H9 (cell line): ENCODE results near the gene WDR7. TPM values are rescaled to one million over a fixed set of nuclear protein-coding genes. Genes with fewer than 3 reads are reported as not detected.

Experiments used
- DNase-seq: peaks from one replicate; pipeline ENCODE4 v3.0.0-alpha.2; 2017
- H2AFZ ChIP-seq: one replicate; pipeline ENCODE4 v1.6.1; 2013; ENCODE audit warnings: mild to moderate bottlenecking, low read length, control low read depth, moderate library complexity
- H2AK5ac ChIP-seq: 2 replicates; pipeline ENCODE4 v1.6.1; 2013; ENCODE audit warnings: low read length, control low read depth, mixed read lengths; ENCODE audit not compliant: insufficient read length
- H2BK120ac ChIP-seq: one replicate; pipeline ENCODE4 v1.6.1; 2013; ENCODE audit warnings: low read depth, mild to moderate bottlenecking, low read length, control low read depth, inconsistent platforms; ENCODE audit not compliant: poor library complexity, severe bottlenecking
- H2BK12ac ChIP-seq: 2 replicates; pipeline ENCODE4 v1.6.1; 2013; ENCODE audit warnings: low read length, control low read depth, mixed read lengths, low read depth; ENCODE audit not compliant: insufficient read length
- H2BK15ac ChIP-seq: 2 replicates; pipeline ENCODE4 v1.6.1; 2013; ENCODE audit warnings: low read depth, low read length, control low read depth
- H2BK20ac ChIP-seq: one replicate; pipeline ENCODE4 v1.6.1; 2013; ENCODE audit warnings: low read depth, mild to moderate bottlenecking, low read length, control low read depth, inconsistent platforms; ENCODE audit not compliant: poor library complexity, severe bottlenecking
- H2BK5ac ChIP-seq: 2 replicates; pipeline ENCODE4 v1.6.1; 2013; ENCODE audit warnings: low read length, control low read depth, mixed read lengths; ENCODE audit not compliant: insufficient read length
- H3K14ac ChIP-seq: 2 replicates; pipeline ENCODE4 v1.6.1; 2013; ENCODE audit warnings: low read length, control low read depth; ENCODE audit not compliant: insufficient read depth
- H3K18ac ChIP-seq: 2 replicates; pipeline ENCODE4 v1.6.1; 2013; ENCODE audit warnings: low read depth, mild to moderate bottlenecking, mixed read lengths, low read length, control low read depth; ENCODE audit not compliant: insufficient read length
- H3K23ac ChIP-seq: 2 replicates; pipeline ENCODE4 v1.6.1; 2013; ENCODE audit warnings: low read length, control low read depth, mixed read lengths, low read depth; ENCODE audit not compliant: insufficient read length
- H3K23me2 ChIP-seq: 2 replicates; pipeline ENCODE4 v1.6.1; 2013; ENCODE audit warnings: low read depth, mild to moderate bottlenecking, mixed read lengths, low read length, control low read depth; ENCODE audit not compliant: insufficient read length, poor library complexity, severe bottlenecking
- H3K27ac ChIP-seq: 2 replicates; pipeline ENCODE4 v1.5.1; 2013; ENCODE audit warnings: low read length, control low read depth, mixed read lengths, low read depth; ENCODE audit not compliant: insufficient read length
- H3K27me3 ChIP-seq: 2 replicates; pipeline ENCODE4 v1.6.1; 2013; ENCODE audit warnings: low read length, control low read depth, inconsistent platforms; ENCODE audit not compliant: insufficient read depth
- H3K4ac ChIP-seq: 2 replicates; pipeline ENCODE4 v1.6.1; 2013; ENCODE audit warnings: low read depth, mild to moderate bottlenecking, control low read depth, inconsistent platforms, low read length, moderate library complexity
- H3K4me1 ChIP-seq: 2 replicates; pipeline ENCODE4 v1.6.1; 2013; ENCODE audit warnings: low read length, control low read depth, inconsistent platforms; ENCODE audit not compliant: insufficient read depth
- H3K4me2 ChIP-seq: 2 replicates; pipeline ENCODE4 v1.6.1; 2013; ENCODE audit warnings: low read length, control low read depth, mixed read lengths; ENCODE audit not compliant: insufficient read length, insufficient read depth
- H3K56ac ChIP-seq: 2 replicates; pipeline ENCODE4 v1.6.1; 2013; ENCODE audit warnings: low read depth, mild to moderate bottlenecking, mixed read lengths, low read length, control low read depth; ENCODE audit not compliant: insufficient read length
- H3K79me1 ChIP-seq: 2 replicates; pipeline ENCODE4 v1.6.1; 2013; ENCODE audit warnings: low read depth, mild to moderate bottlenecking, moderate library complexity, low read length, control low read depth, inconsistent platforms; ENCODE audit not compliant: insufficient read depth, poor library complexity, severe bottlenecking
- H3K79me2 ChIP-seq: 2 replicates; pipeline ENCODE4 v1.6.1; 2013; ENCODE audit warnings: low read length, control low read depth, inconsistent platforms; ENCODE audit not compliant: insufficient read depth
- H3K9ac ChIP-seq: 2 replicates; pipeline ENCODE4 v1.6.1; 2013; ENCODE audit warnings: low read length, control low read depth, mixed read lengths; ENCODE audit not compliant: insufficient read length; ENCODE audit errors: extremely low read depth
- H3K9me3 ChIP-seq: one replicate; pipeline ENCODE4 v1.6.1; 2013; ENCODE audit warnings: low read depth, low read length, inconsistent platforms; ENCODE audit not compliant: control insufficient read depth
- H3T11ph ChIP-seq: one replicate; pipeline ENCODE4 v1.6.1; 2013; ENCODE audit warnings: mild to moderate bottlenecking, low read length, control low read depth, inconsistent platforms
- H4K20me1 ChIP-seq: one replicate; pipeline ENCODE4 v1.6.1; 2013; ENCODE audit not compliant: control insufficient read depth, insufficient read length, insufficient read depth
- H4K5ac ChIP-seq: 2 replicates; pipeline ENCODE4 v1.6.1; 2013; ENCODE audit warnings: low read depth, mild to moderate bottlenecking, mixed read lengths, low read length, control low read depth; ENCODE audit not compliant: insufficient read length
- H4K8ac ChIP-seq: replicated peaks from 2 replicates; pipeline ENCODE4 v1.6.1; 2013; ENCODE audit warnings: low read length, control low read depth, mixed read lengths, low read depth; ENCODE audit not compliant: insufficient read length
- H4K91ac ChIP-seq: 2 replicates; pipeline ENCODE4 v1.6.1; 2013; ENCODE audit warnings: low read depth, mild to moderate bottlenecking, moderate library complexity, mixed read lengths, low read length, control low read depth; ENCODE audit not compliant: insufficient read length
- H3K27ac Mint-ChIP-seq, 3 experiments: 2 replicates in 2 of 3; 3 replicates in 1 of 3; pipeline ENCODE4 v1.8.0; 2020 to 2021; ENCODE audit warnings: mixed read lengths in 3 of 3, mild to moderate bottlenecking in 1 of 3, moderate library complexity in 1 of 3
- H3K27me3 Mint-ChIP-seq: 2 replicates; pipeline ENCODE4 v1.8.0; 2021; ENCODE audit warnings: low read depth, mild to moderate bottlenecking, moderate library complexity, mixed read lengths
- H3K36me3 Mint-ChIP-seq, 3 experiments: 2 replicates in 2 of 3; 3 replicates in 1 of 3; pipeline ENCODE4 v1.8.0; 2020 to 2021; ENCODE audit warnings: low read depth in 3 of 3, mixed read lengths in 3 of 3; ENCODE audit not compliant: insufficient read depth in 1 of 3
- H3K4me1 Mint-ChIP-seq, 2 experiments: 2 replicates each; pipeline ENCODE4 v1.8.0; 2020; ENCODE audit warnings: mixed read lengths in 2 of 2
- H3K4me3 Mint-ChIP-seq, 2 experiments: 2 replicates in 1 of 2; 3 replicates in 1 of 2; pipeline ENCODE4 v1.8.0; 2020 to 2021; ENCODE audit warnings: mild to moderate bottlenecking in 2 of 2, mixed read lengths in 2 of 2, moderate library complexity in 1 of 2
- H3K9me3 Mint-ChIP-seq, 2 experiments: 2 replicates in 1 of 2; 3 replicates in 1 of 2; pipeline ENCODE4 v1.8.0; 2020; ENCODE audit warnings: mild to moderate bottlenecking in 2 of 2, mixed read lengths in 2 of 2, moderate library complexity in 1 of 2
- CTCF ChIP-seq: fragments of 200-600 bp; sonication (generic); conservative IDR thresholded peaks from 3 replicates; pipeline ENCODE4 v1.8.0; 2021; ENCODE audit warnings: antibody characterized with exemption, mild to moderate bottlenecking
- WGBS: extraction: QIAGEN DNeasy Blood & Tissue Kit; methylation state at CpG from one replicate; pipeline ENCODE4 v1.1.7; 2013; ENCODE audit warnings: missing lambda C conversion rate, low lambda C conversion rate, mixed read lengths; ENCODE audit not compliant: insufficient read length; ENCODE audit errors: extremely low coverage; 5-methylcytosine and 5-hydroxymethylcytosine counted together
- total RNA-seq: library from RNA; stranded (reverse); gene quantifications from 2 replicates; pipeline ENCODE4 v1.2.1, GENCODE V29; 2021

Gene WDR7
- total RNA-seq, 1 experiment from 2014 or later = 14.8 TPM

GRCh38 chr18:56962322-56962721 is 311.2 kb downstream of the WDR7 start:
- no peak overlapping the region for H3K23ac ChIP-seq
- H4K20me1 ChIP-seq = no peaks in the 10 kb centered on the region
- no peak overlapping the region for H3K56ac ChIP-seq
- H4K8ac ChIP-seq = no peak overlapping the region
- H3K4ac ChIP-seq = no peak overlapping the region
- H4K91ac ChIP-seq = no peak overlapping the region
- no peak overlapping the region for H4K5ac ChIP-seq
- no peak overlapping the region for H3K4me2 ChIP-seq
- H3K18ac ChIP-seq = no peak overlapping the region
- no peaks in the 10 kb centered on the region for H3K27me3 ChIP-seq
- H2BK120ac ChIP-seq = no peak overlapping the region
- H3K14ac ChIP-seq = no peak overlapping the region
- H3K9me3 ChIP-seq = no peaks in the 10 kb centered on the region
- no peak overlapping the region for H3K4me3 Mint-ChIP-seq
- H3K79me2 ChIP-seq = no peaks in the 10 kb centered on the region
- no peak overlapping the region for H2AFZ ChIP-seq
- H2BK5ac ChIP-seq = no peak overlapping the region
- H3K9ac ChIP-seq = no peak overlapping the region
- H3K9me3 Mint-ChIP-seq = no peaks in the 10 kb centered on the region
- H2BK15ac ChIP-seq = no peak overlapping the region
- no peak overlapping the region for H2BK20ac ChIP-seq
- H3K27ac ChIP-seq = no peak overlapping the region
- no peaks in the 10 kb centered on the region for H3K27me3 Mint-ChIP-seq
- no peak for DNase-seq
- no peaks in the 10 kb centered on the region; the same call in 1 of the 2 replicates for H3K4me1 ChIP-seq
- no peak overlapping the region for H2AK5ac ChIP-seq
- no peaks in the 10 kb centered on the region for H3K23me2 ChIP-seq
- H3K79me1 ChIP-seq = no peaks in the 10 kb centered on the region
- no peak overlapping the region for H3T11ph ChIP-seq
- H3K27ac Mint-ChIP-seq = no peak overlapping the region; a peak in 1 of 7 replicates
- TF ChIP-seq CTCF = no peak
- peaks cover 18 to 19% of the 10 kb centered on the region in 2 experiments for H3K4me1 Mint-ChIP-seq
- H2BK12ac ChIP-seq = no peak overlapping the region
- H3K36me3 Mint-ChIP-seq = no peaks in the 10 kb centered on the region
- WGBS = no CpG with 5 or more reads among the region's 7 CpGs
